ENCODE results near the gene FHDC1.

GRCh38 chr4:153004081-153004850 is 68.1 kb downstream of the FHDC1 start:
- TF ChIP-seq, protein P1, sequence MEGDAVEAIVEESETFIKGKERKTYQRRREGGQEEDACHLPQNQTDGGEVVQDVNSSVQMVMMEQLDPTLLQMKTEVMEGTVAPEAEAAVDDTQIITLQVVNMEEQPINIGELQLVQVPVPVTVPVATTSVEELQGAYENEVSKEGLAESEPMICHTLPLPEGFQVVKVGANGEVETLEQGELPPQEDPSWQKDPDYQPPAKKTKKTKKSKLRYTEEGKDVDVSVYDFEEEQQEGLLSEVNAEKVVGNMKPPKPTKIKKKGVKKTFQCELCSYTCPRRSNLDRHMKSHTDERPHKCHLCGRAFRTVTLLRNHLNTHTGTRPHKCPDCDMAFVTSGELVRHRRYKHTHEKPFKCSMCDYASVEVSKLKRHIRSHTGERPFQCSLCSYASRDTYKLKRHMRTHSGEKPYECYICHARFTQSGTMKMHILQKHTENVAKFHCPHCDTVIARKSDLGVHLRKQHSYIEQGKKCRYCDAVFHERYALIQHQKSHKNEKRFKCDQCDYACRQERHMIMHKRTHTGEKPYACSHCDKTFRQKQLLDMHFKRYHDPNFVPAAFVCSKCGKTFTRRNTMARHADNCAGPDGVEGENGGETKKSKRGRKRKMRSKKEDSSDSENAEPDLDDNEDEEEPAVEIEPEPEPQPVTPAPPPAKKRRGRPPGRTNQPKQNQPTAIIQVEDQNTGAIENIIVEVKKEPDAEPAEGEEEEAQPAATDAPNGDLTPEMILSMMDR (IDR thresholded peaks at IDR 0.05 in 4 of 5, conservative IDR thresholded peaks at IDR 0.05 in 1 of 5): no peak
- no peak for TF ChIP-seq POLR2A (IDR thresholded peaks at IDR 0.05)

Measured in gastrocnemius medialis (tissue), 4 donors.